Measurements from ENCODE around the gene SLC39A5.
"Not testable (repeated sequence)": the region's sequence is repeated elsewhere in the genome, so short reads cannot be mapped to it uniquely, and the experiment has no call there.

The SLC39A5 gene

DNA sequence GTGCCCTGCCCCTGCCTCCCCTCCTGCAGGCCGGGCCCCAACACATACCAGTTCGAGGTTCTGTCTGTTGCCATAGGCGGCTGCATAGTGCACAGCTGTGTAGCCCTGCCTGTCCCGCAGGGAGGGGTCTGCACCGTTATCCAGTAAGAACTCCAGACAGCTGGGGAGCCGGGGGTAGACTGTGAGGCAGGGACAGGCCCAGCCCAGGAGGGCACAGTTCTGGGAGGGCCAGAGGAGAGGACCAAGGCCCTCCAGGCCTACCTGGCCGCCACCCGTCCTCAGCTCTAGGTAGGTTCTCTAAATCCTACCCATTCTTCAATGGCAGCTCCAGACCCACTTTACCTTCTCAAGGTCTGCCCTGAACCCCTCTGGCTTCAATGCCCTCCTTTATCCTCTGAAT is 18.9 kb downstream of the SLC39A5 start:
- no peak for DNase-seq

DNA sequence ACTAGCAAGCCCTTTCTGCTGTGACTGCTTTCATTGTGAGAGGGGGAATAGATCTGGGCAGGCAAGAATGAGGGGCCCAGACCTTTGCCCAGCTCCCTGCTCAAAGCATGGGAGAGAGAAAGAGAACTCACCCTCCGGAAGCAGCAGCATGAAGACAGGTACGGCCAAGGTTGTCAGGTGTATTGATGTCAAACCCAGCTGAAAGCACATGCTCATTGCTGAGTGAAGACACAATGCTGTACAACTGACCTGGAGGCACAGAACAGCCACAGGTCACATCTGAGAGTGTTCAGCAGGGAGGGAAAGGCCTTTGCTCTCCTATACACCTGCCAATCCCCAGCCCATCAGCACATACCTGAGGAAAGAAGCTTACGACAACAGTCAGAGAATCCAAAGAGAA is 22.8 kb downstream of the SLC39A5 start:
- no peak for DNase-seq

DNA sequence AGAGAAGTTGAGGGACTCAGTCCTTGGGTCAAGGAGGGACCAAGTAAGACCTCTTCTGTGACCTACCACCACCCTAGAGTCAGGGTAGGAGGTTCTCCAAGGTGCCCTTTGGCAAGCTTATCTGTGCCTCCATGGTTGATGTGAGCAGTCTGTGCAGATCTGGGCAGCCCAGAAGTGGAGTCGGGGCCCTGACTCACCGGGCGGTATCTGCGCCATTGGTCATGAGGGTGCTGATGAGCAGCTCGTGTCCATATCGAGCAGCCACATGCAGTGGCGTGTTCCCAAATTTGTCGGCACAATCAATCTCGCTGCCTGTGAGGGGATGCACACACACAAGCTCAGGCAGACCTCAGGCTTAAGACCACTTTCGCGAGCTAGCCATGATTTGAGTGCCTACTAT is 23.2 kb downstream of the SLC39A5 start:
- no peak for DNase-seq

DNA sequence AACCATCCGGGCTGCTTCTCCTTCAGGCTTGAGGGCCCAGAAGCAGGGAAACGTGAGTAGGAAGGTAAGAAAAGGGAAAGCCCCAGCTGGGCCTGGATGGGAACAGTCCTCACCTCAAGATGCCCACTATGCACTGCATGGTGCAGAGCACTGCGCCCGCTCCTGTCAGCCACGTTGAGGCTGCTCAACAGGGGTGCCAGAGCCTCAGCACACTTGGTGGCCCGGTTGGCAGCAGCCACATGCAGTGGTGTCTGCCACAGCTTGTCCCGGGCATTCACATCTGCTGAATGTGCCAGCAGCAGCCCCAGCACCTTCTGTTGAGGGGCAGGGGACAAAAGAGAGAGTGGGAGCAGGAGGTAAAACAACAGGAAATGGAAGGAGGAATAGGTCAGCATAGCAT is 25.8 kb downstream of the SLC39A5 start:
- DNase-seq = no peak

DNA sequence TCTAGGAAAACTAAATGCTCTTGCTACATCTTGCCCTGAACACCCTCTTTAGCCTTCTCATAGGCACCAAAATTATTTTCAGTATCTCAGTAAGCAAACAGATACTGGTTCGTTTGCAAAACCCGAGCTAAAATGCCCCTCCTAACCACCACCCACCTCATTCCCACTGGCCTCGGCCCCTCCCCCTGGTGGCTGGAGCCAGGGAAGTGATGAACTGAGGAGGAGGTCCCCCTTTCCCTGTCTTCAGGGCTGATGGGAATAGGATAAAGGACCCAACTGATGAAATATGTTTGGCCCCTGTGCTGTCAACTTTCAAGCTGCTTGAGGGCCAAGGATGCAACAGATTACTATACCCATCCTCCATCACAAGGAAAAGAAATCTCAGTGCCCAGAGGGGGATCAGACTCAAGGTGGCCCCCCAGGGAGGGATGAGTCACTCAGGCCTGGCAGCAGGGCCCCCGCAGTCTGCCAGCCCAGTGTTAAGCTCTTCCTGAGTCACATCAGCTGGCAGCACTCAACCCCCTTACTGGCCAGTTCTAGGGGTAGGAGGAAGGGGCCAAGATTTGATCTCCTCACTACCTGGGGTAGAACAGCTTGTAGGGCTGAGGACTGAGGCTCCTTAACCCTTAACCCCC is 26.6 kb downstream of the SLC39A5 start:
- peak; percentile 64 for DNase-seq

DNA sequence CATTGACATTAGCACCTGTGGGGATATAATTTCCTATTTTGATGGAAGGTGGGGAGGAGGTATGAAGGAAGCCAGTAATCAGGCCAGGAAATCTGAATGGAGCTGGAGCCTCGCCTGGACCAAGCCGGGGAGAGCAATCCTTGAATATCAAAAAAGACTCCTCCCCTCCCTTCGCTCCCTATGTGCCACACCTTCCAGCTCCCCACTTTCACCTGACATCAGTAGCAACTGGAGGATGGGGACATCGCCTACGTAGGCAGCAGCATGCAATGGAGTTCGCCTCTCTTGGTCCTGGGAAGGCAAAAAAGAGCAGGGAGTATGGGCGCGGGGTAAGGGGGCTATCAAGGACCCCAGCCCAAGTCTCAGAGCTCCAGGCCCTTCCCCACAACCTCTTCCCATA is 27.2 kb downstream of the SLC39A5 start:
- DNase-seq = no peak

DNA sequence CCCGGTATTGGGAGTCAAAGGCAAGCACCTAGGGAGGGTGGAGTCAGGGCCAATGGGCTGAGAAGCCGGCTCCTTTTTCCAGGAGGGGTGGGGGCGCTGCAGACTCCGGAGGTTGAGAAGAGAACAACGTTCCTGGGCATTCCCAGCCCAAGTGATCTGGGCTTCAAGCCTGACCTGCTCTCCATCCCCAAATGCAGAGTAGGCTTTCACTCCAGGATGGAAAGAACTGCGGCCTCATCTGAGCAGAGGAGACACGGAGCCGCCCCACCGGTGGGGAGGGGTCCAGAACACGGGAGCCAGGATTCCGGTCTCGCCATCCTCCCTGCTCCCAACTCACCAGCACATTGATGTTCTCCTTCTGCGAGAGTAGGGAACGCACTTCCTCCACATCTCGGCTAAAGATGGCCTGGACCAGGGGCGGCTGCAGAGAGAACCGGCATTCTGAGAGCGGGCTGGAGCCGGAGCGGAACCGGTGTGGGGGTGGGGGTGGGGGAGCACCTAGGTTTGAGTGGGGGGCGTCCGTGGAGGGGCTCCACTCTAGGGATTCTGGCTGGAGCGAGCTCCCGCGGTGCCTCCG is 27.7 kb downstream of the SLC39A5 start:
- DNase-seq = peak; percentile 31

DNA sequence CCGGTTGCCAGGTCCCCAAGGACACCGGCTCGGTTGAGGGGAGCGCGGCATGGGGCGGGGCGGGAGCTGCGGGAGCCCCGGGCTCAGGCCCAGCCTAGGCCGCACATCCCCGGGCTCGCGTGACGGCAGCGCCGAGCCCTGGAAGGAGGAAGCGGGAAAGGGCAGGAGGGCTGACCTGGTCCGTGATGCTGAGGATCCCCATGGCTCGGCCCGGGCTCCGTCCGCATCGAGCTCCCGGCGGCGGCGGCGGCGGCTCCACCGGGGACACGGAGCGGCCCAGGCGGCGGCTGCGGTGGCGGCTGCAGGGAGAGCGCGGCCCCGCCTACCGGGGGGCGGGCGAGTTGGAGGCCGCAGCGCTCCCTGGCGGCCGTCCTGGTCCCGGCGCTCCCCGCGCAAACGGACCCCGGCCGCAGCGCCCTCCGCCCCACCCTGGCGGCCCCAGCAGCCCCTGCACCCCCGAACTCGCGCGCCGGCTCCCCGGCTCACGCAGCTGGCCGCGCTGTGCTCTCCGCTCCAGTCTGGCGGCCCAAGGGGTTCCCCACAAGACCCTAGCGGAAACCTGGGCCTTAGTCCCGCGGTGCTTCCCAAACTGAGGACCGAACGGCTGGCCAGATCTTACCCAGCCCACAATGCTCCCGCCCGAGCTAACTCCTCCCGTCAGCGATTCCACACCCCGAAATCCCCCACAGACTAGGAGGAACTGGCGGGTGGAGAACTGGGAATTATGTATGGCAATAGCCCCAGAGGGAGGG is 28.4 kb downstream of the SLC39A5 start, which contains the start of gene ANKRD52:
TSS of gene ANKRD52 (minus strand) at position 317 of the 752 bp plus-strand sequence. CDS start at position 202, 115 bp downstream.
- peak; percentile 85 for DNase-seq

DNA sequence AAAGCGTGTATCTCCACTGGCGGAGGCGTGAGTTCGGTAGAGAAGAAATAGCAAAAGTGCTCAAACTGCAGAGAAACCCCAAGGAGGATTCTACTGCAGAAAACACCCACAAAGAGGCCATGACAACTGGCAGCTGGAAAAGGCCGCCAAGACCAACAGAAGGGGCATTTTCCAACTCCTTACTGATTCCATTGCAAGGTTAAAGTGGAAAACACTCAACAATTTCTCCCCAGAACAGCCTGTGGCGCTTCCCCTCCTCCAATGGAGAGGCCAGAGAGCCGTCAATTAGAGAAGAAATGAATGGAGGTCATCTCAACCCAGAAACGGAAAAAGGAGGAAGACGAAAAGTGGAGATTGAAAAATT is 29.0 kb downstream of the SLC39A5 start:
- DNase-seq = no peak

DNA sequence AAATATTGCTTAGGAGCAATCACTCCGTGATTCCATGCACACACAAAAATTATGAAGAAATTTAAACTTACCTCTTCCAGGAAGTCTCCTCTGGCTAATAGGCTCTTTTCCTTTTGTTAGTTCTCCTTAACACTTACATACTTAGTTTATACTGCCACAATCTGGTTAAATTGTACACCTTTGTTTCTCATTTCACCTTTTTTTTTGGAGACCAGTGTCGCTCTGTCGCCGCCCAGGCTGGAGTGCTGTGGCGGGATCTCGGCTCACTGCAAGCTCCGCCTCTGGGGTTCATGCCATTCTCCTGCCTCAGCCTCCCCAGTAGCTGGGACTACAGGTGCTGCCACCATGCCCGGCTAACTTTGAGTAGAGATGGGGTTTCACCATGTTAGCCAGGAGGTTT is 30.5 kb downstream of the SLC39A5 start:
- DNase-seq = no peak

DNA sequence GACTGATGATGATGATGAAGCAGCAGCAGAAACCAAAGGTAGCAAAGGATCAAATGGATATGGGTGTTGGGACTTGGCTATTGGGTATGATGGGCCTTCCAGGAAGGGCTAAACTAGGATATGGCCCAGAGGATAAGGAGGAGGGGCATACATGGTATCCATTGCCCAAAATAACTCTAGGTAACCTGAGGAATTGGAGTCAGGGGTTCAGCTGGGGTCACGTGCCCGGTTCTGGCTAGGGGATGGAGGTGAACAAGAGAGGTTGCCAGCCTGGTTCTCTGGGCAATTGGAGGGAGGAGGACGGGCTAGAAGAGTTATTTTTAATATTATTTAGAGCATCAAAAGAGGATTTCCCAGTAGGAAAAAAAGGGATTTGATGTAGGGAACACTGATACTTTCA is 31.1 kb downstream of the SLC39A5 start:
- DNase-seq = no peak

DNA sequence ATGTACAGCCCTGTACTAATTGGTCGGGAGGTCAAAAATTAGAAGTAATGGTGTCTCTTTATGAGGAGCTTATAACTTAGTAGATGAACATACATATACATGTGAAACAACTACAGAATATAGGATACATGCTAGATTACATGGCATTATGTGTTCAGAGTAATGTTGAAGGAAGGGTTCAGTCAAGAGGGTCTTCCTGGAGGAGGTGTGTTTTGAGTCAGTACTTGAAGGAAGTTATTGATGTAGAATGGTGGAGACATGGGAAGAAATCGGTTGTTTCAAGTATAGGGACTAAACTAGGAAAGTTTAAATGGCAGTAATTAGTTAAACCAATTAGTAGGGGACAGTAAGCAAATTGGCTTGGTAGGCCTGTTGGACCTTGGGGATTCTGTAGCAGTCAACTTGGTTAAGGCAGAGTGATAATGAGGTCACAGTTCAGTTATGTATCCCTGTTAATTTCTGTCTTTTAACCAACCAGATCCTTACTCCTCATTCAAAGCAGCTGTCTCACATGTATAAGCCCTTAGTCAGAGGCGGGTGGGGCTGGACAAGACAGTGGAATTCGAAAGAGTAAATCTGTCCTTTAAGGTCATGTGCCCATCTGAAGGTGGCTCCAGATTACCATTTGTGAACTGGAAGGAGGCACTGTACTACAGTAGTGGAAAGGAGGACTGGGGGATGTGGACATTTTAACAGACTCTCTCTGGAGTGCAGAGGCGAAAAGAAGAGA is 31.8 kb downstream of the SLC39A5 start:
- DNase-seq = peak; percentile 94

DNA sequence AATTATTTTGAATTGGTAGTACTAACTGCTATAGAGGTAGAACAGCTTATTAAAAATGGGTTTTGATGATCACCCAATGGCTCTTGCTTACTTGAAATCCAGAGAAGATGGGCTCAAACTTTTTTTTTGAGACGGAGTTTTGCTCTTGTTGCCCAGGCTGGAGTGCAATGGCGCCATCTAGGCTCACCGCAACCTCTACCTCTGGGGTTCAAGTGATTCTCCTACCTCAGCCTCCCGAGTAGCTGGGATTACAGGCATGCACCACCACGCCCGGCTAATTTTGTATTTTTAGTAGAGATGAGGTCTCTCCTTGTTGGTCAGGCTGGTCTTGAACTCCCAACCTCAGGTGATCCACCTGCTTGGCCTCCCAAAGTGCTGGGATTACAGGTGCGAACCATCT is 33.1 kb downstream of the SLC39A5 start:
- DNase-seq = not testable (repeated sequence)

DNA sequence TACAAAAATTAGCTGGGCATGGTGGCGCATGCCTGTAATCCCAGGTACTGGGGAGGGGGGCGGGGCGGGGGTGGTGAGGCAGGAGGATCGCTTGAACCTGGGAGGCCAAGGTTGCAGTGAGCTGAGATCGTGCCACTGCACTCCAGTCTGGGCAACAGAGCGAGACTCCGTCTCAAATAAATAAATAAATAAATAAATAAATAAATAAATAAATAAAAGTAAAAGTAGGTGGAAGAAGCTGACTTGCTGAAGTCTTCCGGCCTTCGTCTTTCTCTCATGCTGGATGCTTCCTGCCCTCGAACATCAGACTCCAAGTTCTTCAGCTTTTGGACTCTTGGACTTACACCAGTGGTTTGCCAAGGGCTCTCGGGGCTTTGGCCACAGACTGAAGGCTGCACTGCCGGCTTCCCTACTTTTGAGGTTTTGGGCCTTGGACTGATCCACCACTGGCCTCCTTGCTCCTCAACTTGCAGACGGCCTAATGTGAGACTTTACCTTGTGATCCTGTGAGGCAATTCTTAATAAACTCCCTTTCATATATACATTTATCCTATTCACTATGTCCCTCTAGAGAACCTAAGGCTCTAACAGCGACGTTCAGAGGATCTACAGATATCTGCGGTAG is 36.3 kb downstream of the SLC39A5 start:
- DNase-seq = not testable (repeated sequence)

DNA sequence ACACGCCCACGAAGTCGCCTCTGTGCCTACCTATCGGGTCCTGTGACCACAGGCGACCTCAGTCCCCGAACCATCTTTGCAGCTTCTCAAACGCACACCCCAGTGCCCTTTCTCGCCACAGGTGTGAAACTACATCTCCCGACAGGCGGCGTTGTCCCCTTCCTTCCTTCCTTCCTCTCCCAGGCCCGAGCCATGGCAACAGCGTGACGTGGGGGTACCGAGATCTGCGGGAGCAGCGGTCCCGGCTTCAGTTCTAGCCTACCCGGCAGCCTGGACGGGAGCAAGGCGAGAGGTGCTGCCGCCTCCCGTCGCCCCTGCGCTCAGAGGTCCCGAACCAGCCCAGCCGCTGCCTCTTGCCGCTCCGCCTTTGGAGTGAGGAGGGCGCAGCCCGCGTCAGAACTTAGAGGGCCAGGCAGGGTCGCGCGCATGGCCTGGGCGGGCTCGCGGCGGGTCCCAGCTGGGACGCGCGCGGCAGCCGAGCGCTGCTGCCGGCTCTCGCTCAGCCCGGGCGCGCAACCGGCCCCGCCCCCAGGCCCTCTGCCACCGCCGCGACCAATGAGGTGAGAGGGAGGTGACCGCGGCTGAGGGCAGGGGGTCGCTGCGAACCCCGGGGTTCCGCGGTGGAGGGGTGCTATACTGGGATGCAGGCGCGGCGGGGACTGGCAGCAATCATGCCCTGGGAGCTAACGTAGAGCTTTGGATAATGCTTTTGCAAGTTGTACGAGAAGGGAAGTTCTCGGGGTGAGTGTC is 37.0 kb downstream of the SLC39A5 start, which contains the start of gene COQ10A:
TSS of gene COQ10A (plus strand) at position 250 of the 750 bp plus-strand sequence. CDS start at position 427, 177 bp downstream.
- DNase-seq = peak; percentile 86

DNA sequence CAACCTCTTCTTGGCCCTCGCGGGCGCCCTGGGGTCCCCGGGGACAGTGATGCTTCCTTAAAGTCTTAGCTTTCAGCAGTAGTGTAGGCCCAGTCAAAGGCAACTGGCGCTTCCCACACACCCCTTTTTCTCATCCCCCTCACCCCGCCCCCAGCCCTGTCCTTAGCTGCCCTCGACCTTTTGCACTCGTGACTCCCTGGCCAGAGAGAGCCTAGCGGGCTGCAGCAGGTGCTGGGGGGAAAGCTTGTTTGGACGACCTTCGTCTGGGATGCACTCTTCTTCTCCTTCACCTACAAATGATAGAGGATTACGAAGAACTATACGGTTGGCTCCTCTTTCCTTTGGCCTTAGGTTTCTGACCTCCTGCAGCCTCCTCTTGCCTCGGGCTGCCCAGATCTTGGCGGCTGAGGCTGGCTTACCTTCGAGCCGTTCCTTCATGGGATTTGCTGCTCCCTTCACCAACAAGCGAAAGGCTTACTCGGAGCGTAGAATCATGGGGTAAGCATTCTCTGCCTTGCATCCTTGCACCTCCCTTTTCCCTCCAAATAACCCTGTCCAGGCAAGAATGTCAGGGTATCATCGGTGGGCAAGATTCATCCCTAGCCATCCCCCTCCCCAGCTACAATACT is 37.7 kb downstream of the SLC39A5 start:
- peak; percentile 14 for DNase-seq

DNA sequence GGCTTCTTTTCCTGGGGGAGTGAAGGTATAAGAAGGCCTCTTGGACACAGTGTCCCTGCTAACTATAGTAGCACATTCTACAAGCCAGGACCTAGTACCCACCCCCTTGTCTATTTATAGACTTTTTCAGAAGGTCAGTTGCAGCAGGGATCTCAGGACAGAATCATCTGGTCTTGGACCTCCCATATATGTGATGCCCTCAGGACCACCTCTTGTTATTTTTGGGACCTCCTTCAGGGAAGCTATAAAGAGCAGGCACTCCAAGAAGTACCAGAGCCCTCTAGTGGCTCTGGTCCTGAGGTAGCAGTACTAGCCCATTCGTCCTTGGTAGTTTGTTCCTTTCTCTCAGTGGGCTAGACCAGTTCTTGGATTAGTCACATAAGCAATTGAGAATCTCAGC is 41.2 kb downstream of the SLC39A5 start:
- DNase-seq = peak; percentile 34

DNA sequence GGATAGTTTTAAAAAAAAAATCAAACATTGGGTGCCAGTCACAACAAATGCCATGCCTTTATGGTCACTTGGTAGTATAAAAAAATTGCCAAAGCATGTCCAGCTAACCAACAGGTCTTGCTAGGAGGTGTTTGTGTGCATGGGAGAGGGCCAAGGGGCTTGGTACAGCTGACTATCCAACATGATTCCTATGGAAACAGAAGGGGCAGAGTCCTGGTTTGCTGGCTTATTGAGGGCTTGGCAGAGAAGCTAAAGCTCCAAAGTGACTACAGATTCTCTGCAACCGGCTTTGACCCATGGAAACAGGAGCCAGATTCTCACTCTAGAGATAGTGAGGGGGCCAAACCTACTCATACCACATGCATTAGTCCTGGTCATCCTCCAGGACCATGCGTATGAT is 42.6 kb downstream of the SLC39A5 start:
- not testable (repeated sequence) for DNase-seq

DNA sequence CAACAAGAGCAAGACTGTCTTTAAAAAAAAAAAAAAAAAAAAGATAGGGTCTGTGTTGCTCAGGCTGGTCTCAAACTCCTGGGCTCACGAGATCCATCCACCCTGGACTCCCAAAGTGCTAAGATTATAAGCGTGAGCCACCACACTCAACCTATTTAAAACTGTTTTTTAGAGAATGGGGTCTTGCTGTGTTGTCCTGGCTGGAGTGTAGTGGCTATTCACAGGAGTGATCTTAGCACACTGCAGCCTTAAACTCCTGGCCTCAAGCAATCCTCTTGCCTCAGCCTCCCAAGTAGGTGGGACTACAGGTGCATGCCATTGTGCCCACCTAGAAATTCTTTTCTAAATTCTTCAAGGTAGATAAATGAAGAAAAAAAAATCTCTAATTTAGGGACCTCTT is 44.4 kb downstream of the SLC39A5 start:
- DNase-seq = no peak

DNA sequence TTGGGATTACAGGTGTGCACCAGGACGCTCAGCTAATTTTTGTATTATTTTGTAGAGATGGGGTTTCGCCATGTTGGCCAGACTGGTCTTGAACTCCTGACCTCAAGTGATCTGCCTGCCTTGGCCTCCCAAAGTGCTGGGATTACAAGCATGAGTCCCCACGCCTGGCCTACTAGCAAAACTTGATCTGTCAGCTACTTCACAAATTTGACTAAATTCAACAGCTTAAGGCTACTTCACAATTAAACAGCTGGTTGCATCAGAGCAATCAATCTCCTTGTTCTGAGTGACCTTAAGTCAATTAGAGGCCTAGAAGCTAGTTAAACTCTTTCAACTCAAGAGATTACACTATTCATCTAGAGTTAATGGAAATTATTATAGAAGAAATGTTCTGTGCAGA is 49.1 kb downstream of the SLC39A5 start:
- no peak for DNase-seq

DNA sequence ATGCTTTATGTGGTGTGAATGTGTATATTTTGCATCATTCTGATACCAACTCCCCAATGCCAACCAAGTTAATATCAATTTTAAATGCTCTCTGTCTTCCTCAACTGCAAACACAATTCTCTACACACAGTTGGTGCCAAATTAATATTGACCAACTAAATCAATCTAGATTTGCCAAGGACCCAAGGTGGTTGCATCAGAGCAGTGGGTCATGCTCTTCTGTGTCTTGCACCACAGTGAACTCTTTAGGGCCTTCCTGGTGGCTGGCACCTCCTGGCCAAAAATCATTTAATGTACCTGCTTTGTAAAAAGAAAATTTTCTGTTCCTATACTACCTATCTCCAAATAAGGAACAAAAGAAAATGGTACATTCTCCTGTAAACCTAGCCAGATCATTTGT is 51.0 kb downstream of the SLC39A5 start:
- DNase-seq = no peak

Measured in fibroblast of skin of scalp (primary cell).